Embryonic facial prominence (tissue), 1 donor: Measurements from ENCODE around the gene PDE4B.

ENCODE experiments used
- DNase-seq: peaks from one replicate; pipeline ENCODE4 v3.0.0-alpha.2; 2016; ENCODE audit errors: extremely low spot score

PDE4B gene

GRCh38 chr1:66336641-66336990 is 543.9 kb downstream of the PDE4B start:
- no peak for DNase-seq

GRCh38 chr1:66337249-66337648 is 544.6 kb downstream of the PDE4B start:
- no peak for DNase-seq

- DNase-seq: no peak
These were observed 547.2 kb downstream of the PDE4B start for GRCh38 chr1:66339944-66340343.

DNA sequence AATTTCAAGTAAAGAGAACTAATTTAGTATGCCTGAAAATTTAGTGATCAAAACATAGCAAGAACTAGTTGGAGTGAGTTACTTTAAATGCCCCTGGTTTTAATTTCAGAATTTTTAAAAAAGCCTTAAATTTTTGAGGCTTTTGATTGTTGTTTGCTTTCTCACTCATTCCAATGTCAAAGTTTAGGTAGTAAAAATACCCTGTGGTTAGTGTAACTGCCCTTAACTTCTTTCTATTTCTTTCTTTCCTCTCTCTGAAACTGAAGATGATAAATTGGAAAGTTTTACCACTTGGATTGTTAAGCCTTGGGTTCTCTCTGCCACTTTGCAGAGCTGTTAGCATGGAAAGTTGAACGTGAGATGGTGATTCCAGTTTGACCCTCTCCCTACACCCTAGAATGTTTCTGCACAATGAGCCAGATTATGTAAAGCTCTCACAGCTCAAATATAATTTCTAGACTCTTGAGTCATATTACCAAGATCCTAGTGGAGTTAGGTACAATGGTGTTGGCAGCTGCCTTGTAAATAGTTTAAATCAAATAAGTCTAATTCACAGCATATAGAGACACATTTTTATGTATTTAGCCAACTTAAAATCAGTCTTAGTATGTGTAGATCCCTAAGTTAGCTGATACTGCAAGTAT is 548.9 kb downstream of the PDE4B start:
- no peak for DNase-seq

- no peak for DNase-seq
These were observed 550.0 kb downstream of the PDE4B start for GRCh38 chr1:66342707-66343106.

DNA sequence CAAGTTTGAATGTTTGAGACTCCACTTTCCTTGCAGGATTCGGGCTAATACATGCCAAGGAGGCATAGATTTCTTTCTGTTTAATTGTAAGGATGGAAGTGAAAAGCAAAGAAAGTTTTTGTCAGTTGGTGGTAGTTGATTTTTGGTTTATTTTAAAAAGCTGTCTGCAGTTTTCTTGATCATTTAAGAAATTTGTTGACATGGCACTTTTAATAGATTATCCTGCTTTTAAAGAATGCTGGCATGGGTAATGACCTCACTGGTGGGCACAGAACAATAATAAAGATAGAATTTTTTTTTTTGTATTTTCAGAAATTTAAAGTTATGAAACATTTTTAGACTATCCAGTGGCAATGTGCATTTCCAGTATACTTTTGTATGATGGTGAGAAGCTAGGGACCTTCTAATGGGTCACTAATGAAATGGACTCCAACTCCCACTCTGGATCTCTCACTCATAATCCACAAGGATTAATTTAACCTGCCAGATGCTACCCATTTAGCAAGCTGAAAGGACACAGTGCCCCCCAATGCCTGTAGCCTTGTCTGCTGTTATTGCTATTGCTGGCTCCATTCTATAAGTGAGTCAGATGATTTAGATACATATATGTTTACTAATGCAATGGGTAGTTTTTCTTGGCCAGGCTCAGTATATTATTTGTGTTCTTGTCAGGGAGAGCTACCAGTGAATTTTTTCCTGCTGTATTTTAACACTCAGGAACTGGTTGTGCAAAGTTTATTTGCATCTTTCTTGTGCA is 551.1 kb downstream of the PDE4B start:
- DNase-seq: no peak

DNA sequence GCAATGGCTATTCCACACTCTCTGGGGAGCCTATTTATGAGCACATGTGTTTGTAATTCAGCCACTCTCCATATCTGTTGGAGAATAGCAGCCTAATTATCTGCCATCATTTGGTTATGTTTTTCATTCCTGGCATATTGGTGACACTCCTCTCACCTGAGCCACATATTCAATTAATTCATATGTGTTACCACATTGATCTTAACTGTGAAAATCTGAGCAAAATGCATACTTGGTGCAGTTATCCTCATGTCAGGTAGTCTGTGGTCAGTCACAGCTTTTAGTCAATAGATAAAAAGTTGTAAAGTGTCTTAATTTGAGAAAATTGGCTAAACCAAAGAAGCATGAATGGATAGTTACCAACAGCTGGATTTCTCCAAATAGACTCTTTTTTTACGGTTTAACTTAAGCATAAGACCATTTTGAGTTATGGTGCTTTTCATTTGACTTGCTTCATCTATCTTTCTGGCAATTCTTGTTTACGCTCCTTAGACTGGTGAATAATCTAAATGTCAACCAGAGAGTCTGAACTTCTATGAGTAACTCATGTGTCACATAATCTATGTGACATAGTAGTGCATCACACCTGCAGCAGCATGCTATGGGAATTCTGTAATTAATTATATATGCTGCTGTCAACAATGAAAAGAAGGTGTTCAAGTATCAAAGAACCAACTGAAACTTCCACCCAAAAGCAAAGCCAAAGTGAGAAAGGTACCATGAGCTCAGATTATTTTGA is 553.5 kb downstream of the PDE4B start:
- no peak for DNase-seq

DNA sequence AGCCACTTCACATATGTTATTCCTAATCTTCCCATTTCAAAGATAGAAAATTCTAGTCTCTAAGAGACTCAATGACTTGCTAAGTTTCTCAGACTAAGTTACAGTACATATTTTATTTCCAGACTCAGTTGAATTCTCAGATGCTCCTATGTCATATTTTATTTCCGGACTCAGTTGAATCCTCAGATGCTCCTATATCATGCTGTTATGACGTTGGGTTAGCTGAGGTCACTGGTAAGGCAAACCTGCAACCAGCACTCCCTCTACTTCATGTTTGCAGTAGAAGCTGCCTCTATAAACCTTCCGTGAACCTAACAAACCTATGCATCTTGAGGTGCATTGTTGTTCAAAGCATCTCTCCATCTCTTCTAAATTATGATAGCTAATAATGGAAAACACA is 554.2 kb downstream of the PDE4B start:
- DNase-seq: no peak

- DNase-seq: no peak
These were observed 556.1 kb downstream of the PDE4B start for GRCh38 chr1:66348776-66349175.

DNA sequence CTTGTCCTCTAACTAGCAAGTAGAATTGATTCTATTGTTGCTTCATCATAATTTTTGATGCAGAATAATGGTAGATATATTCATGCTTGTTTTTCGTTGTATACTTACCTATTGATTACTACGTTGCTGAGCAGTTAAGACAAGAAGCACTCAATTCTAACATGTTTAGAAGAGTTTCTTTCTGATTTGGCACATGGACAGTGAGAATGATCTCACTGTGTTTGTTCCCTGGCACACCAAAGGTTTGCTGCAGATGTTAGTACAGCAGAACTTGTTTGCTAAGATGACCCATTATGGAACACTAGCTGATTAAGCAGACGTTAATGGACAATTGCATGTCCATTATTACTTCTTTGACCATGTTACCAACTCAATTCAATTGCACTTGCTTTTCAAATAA is 556.5 kb downstream of the PDE4B start:
- no peak for DNase-seq

DNA sequence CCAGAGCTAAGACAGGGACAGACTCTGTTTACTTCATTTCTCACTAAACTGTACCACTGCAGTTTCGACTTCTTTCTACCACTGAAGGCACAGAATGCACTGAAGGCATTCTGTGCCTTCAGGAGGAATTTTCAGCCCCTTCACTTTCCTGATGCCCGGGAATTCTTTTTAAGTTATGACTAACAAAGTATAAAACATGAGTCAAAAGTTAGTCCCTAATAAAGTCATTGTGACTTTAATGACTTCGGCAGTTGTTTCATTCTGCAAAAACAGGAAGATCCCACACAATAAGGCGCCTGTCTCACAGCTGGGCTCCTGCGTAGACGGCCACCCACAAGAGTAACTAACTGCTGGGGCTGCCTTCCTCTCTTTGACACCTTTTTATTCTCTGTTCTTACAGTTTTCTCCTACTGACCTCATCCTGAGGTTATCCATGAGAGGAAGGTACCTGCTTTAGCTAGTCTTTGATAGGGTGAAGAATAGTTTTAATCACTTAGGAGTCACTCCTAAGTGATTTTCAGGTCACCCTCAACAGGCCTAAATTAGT is 557.4 kb downstream of the PDE4B start:
- no peak for DNase-seq

DNA sequence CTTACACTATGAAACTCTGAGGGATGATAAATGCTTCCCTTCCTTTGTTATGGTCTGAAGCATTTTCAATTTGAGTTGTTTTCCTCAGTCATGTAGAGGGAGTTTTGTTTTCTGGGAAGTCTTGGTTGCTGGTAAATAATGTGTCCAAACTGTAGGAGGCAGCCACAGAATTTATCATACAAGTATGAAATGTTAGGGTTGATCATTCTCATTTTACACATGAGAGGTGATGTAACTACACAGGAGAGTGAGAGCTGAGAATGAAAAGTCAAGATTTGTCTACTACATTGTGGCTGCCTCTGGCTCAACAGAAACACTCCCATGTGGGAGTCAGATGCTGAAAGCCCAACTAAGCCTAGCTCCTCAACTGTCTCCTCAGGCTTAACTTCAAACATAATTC is 558.8 kb downstream of the PDE4B start:
- DNase-seq: no peak

- DNase-seq: no peak
These were observed 559.2 kb downstream of the PDE4B start for GRCh38 chr1:66351913-66352312.

- DNase-seq: no peak
These were observed 560.1 kb downstream of the PDE4B start for GRCh38 chr1:66352792-66353191.

DNA sequence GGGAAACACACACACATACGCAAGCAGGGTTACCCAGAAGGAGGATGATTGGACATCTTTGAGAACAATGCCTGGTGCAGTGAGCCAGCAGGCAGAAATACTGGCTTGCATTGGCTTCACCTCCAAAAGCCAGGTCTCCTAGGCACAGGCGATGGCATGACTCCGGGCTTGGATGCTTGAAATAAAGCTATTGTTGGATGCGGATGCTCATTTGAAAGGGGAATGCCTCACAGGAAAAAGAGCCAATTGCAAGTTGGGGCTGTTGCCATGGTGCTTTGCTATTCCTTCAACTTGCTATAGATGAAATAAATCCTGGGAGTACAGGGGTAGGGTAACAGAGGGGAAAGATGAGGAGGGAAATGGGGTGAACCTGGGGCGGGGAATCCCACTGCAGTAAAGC is 560.6 kb downstream of the PDE4B start:
- no peak for DNase-seq

GRCh38 chr1:66354311-66355201 is 561.9 kb downstream of the PDE4B start:
- DNase-seq: peak; percentile 23

- DNase-seq: no peak
These were observed 563.1 kb downstream of the PDE4B start for GRCh38 chr1:66355756-66356155.

GRCh38 chr1:66356605-66357004 is 563.9 kb downstream of the PDE4B start:
- DNase-seq: no peak

GRCh38 chr1:66357021-66357420 is 564.3 kb downstream of the PDE4B start:
- DNase-seq: no peak

- no peak for DNase-seq
These were observed 564.9 kb downstream of the PDE4B start for GRCh38 chr1:66357478-66358197.

- DNase-seq: no peak
These were observed 566.6 kb downstream of the PDE4B start for GRCh38 chr1:66359269-66359668.
